HEK293T (cell line): ENCODE data around the gene UMAD1.

Source experiments
- ARNT ChIP-seq: fragments of 450-650 bp; IDR thresholded peaks from 2 replicates; pipeline ENCODE4 v1.6.1; 2017; ENCODE audit warnings: mild to moderate bottlenecking
- BHLHE40 ChIP-seq: fragments of 450-650 bp; IDR thresholded peaks from 2 replicates; pipeline ENCODE4 v1.6.1; 2016; ENCODE audit warnings: mild to moderate bottlenecking, moderate library complexity, borderline replicate concordance
- FOXA1 ChIP-seq: fragments of 450-650 bp; IDR thresholded peaks from 2 replicates; pipeline ENCODE4 v1.6.1; 2016; ENCODE audit warnings: mild to moderate bottlenecking
- FOXK2 ChIP-seq: fragments of 450-650 bp; IDR thresholded peaks from 2 replicates; pipeline ENCODE4 v1.6.1; 2016; ENCODE audit warnings: mild to moderate bottlenecking
- FOXM1 ChIP-seq: fragments of 450-650 bp; IDR thresholded peaks from 2 replicates; pipeline ENCODE4 v1.6.1; 2017; ENCODE audit warnings: mild to moderate bottlenecking, borderline replicate concordance
- HDGF ChIP-seq: fragments of 450-650 bp; IDR thresholded peaks from 2 replicates; pipeline ENCODE4 v1.6.1; 2017; ENCODE audit warnings: antibody characterized with exemption, borderline replicate concordance
- L3MBTL2 ChIP-seq: fragments of 450-650 bp; conservative IDR thresholded peaks from 2 replicates; pipeline ENCODE4 v1.6.1; 2016; ENCODE audit warnings: mild to moderate bottlenecking
- LEF1 ChIP-seq: fragments of 450-650 bp; IDR thresholded peaks from 2 replicates; pipeline ENCODE4 v1.6.1; 2017; ENCODE audit warnings: mild to moderate bottlenecking, borderline replicate concordance
- NFRKB ChIP-seq: fragments of 450-650 bp; IDR thresholded peaks from 2 replicates; pipeline ENCODE4 v1.6.1; 2016; ENCODE audit warnings: mild to moderate bottlenecking, moderate library complexity
- SP1 ChIP-seq: fragments of 450-650 bp; IDR thresholded peaks from 2 replicates; pipeline ENCODE4 v1.6.1; 2017
- SUZ12 ChIP-seq: fragments of 450-650 bp; IDR thresholded peaks from 2 replicates; pipeline ENCODE4 v1.6.1; 2016; ENCODE audit warnings: mild to moderate bottlenecking
- TARDBP ChIP-seq: fragments of 450-650 bp; IDR thresholded peaks from 2 replicates; pipeline ENCODE4 v1.6.1; 2016

- TF ChIP-seq NFRKB, result no peak
- TF ChIP-seq FOXK2, result no peak
- no peak for TF ChIP-seq SUZ12
- no peak for TF ChIP-seq FOXA1
- TF ChIP-seq L3MBTL2, result no peak
- TF ChIP-seq TARDBP, result no peak
- no peak for TF ChIP-seq ARNT
- no peak for TF ChIP-seq LEF1
- no peak for TF ChIP-seq FOXM1
- TF ChIP-seq BHLHE40, result no peak
- no peak for TF ChIP-seq SP1
- no peak for TF ChIP-seq HDGF
Observed at GRCh38 chr7:7868572-7868899, 228.0 kb downstream of the UMAD1 start.
